ENCODE measurements around the gene YIPF7. TPM values are rescaled to one million over a fixed set of nuclear protein-coding genes. Genes with fewer than 3 reads are reported as not detected.

Gene YIPF7
- total and polyA plus RNA-seq, 4 experiments from 2014 or later = not detected

GRCh38 chr4:44660396-44660795 is 9.0 kb upstream of the YIPF7 start:
- Mint-ChIP-seq H3K4me3 (no peak overlapping the region), H3K27me3 (peaks cover 0 to 7% of the 10 kb centered on the region in 2 donors), H3K4me1 (no peaks in the 10 kb centered on the region), H3K9me3 (no peaks in the 10 kb centered on the region), H3K27ac (no peak overlapping the region), H3K36me3 (no peaks in the 10 kb centered on the region)
- intact Hi-C loops (cut with micrococcal nuclease) = no loop called here
- Histone ChIP-seq H3K4me1 (ENCODE audit: insufficient read depth, low read length) (no peaks in the 10 kb centered on the region), H3K36me3 (ENCODE audit: insufficient read depth, low read length) (no peaks in the 10 kb centered on the region), H3K27me3 (ENCODE audit: insufficient read depth, low read length) (no peaks in the 10 kb centered on the region), H3K4me3 (ENCODE audit: low read length in 2 of 2) (no peak overlapping the region), H3K9me3 (ENCODE audit: control insufficient read depth in 1 of 2, low read length in 2 of 2) (no peaks in the 10 kb centered on the region), H3K27ac (ENCODE audit: low read depth, low read length) (no peak overlapping the region)
- CTCF ChIA-PET (ENCODE audit: partially characterized antibody) = no interaction called here
- POLR2A ChIA-PET (ENCODE audit: partially characterized antibody) = no interaction called here
- DNase-seq = no peak

GRCh38 chr4:44652002-44652401 is 577 bp upstream of the YIPF7 start:
- Histone ChIP-seq H3K9me3 (ENCODE audit: control insufficient read depth in 1 of 2, low read length in 2 of 2) (no peaks in the 10 kb centered on the region), H3K36me3 (ENCODE audit: insufficient read depth, low read length) (no peaks in the 10 kb centered on the region), H3K27ac (ENCODE audit: low read depth, low read length) (no peak overlapping the region), H3K4me1 (ENCODE audit: insufficient read depth, low read length) (no peaks in the 10 kb centered on the region), H3K4me3 (ENCODE audit: low read length in 2 of 2) (no peak overlapping the region), H3K27me3 (ENCODE audit: insufficient read depth, low read length) (no peaks in the 10 kb centered on the region)
- CTCF ChIA-PET (ENCODE audit: partially characterized antibody) = no interaction called here
- Mint-ChIP-seq H3K27ac (no peak overlapping the region), H3K4me1 (no peaks in the 10 kb centered on the region), H3K27me3 (peaks cover 0 to 3% of the 10 kb centered on the region in 2 donors), H3K36me3 (no peaks in the 10 kb centered on the region), H3K9me3 (no peaks in the 10 kb centered on the region), H3K4me3 (no peak overlapping the region)
- intact Hi-C loops (cut with micrococcal nuclease) = no loop called here
- POLR2A ChIA-PET (ENCODE audit: partially characterized antibody) = no interaction called here
- DNase-seq = no peak

GRCh38 chr4:44646151-44646550 is 5.3 kb downstream of the YIPF7 start:
- no peak overlapping the region for H3K4me3 ChIP-seq (ENCODE audit: low read length in 2 of 2)
- H3K9me3 ChIP-seq (ENCODE audit: control insufficient read depth in 1 of 2, low read length in 2 of 2) = no peaks in the 10 kb centered on the region
- peaks cover 0 to 1% of the 10 kb centered on the region in 2 donors for H3K36me3 Mint-ChIP-seq
- H3K9me3 Mint-ChIP-seq = peaks cover 3 to 20% (median 16%) of the 10 kb centered on the region in 8 donors
- no peaks in the 10 kb centered on the region for H3K4me1 ChIP-seq (ENCODE audit: insufficient read depth, low read length)
- no peak overlapping the region for H3K27ac Mint-ChIP-seq
- H3K27ac ChIP-seq (ENCODE audit: low read depth, low read length) = no peak overlapping the region
- intact Hi-C loops (cut with micrococcal nuclease) = no loop called here
- DNase-seq = no peak
- CTCF ChIA-PET (ENCODE audit: partially characterized antibody) = interaction anchor here (1.4 kb wide), 1 partner anchor 16 kb away, joined by 5 read pairs; no protein-coding TSS in a partner anchor
- no peaks in the 10 kb centered on the region for H3K36me3 ChIP-seq (ENCODE audit: insufficient read depth, low read length)
- POLR2A ChIA-PET (ENCODE audit: partially characterized antibody) = no interaction called here
- no peaks in the 10 kb centered on the region for H3K4me1 Mint-ChIP-seq
- no peak overlapping the region for H3K4me3 Mint-ChIP-seq
- H3K27me3 ChIP-seq (ENCODE audit: insufficient read depth, low read length) = no peaks in the 10 kb centered on the region
- H3K27me3 Mint-ChIP-seq = peaks cover 2 to 3% of the 10 kb centered on the region in 2 donors

- no peaks in the 10 kb centered on the region for H3K36me3 ChIP-seq (ENCODE audit: insufficient read depth, low read length)
- ChIA-PET POLR2A (ENCODE audit: partially characterized antibody) (no interaction called here), CTCF (ENCODE audit: partially characterized antibody) (no interaction called here)
- no peak overlapping the region for H3K27ac ChIP-seq (ENCODE audit: low read depth, low read length)
- Mint-ChIP-seq H3K36me3 (no peaks in the 10 kb centered on the region), H3K9me3 (peaks cover 0 to 9% (median 6%) of the 10 kb centered on the region in 8 donors), H3K4me1 (no peaks in the 10 kb centered on the region), H3K27me3 (peaks cover 5 to 10% of the 10 kb centered on the region in 2 donors), H3K4me3 (no peak overlapping the region), H3K27ac (no peak overlapping the region)
- no peaks in the 10 kb centered on the region for H3K4me1 ChIP-seq (ENCODE audit: insufficient read depth, low read length)
- no peak for DNase-seq
- no peaks in the 10 kb centered on the region for H3K27me3 ChIP-seq (ENCODE audit: insufficient read depth, low read length)
- intact Hi-C loops (cut with micrococcal nuclease) = no loop called here
- no peak overlapping the region for H3K4me3 ChIP-seq (ENCODE audit: low read length in 2 of 2)
- no peaks in the 10 kb centered on the region for H3K9me3 ChIP-seq (ENCODE audit: control insufficient read depth in 1 of 2, low read length in 2 of 2)
These were observed 13.3 kb downstream of the YIPF7 start for GRCh38 chr4:44638091-44638490.

GRCh38 chr4:44632733-44633132 is 18.7 kb downstream of the YIPF7 start:
- peaks cover 3 to 6% of the 10 kb centered on the region in 2 donors for H3K27me3 Mint-ChIP-seq
- Histone ChIP-seq H3K9me3 (ENCODE audit: control insufficient read depth in 1 of 2, low read length in 2 of 2) (no peaks in the 10 kb centered on the region), H3K4me1 (ENCODE audit: insufficient read depth, low read length) (no peaks in the 10 kb centered on the region), H3K27ac (ENCODE audit: low read depth, low read length) (no peak overlapping the region), H3K36me3 (ENCODE audit: insufficient read depth, low read length) (no peaks in the 10 kb centered on the region), H3K4me3 (ENCODE audit: low read length in 2 of 2) (no peak overlapping the region), H3K27me3 (ENCODE audit: insufficient read depth, low read length) (no peaks in the 10 kb centered on the region)
- H3K36me3 Mint-ChIP-seq = no peaks in the 10 kb centered on the region
- H3K9me3 Mint-ChIP-seq = no peaks in the 10 kb centered on the region
- CTCF ChIA-PET (ENCODE audit: partially characterized antibody) = interaction anchor here (1.0 to 1.8 kb wide), 2 partner anchors 9 to 12 kb away, joined by 3 to 4 read pairs; no protein-coding TSS in a partner anchor
- POLR2A ChIA-PET (ENCODE audit: partially characterized antibody) = no interaction called here
- H3K27ac Mint-ChIP-seq = no peak overlapping the region
- DNase-seq = no peak
- H3K4me3 Mint-ChIP-seq = no peak overlapping the region
- intact Hi-C loops (cut with micrococcal nuclease) = no loop called here
- H3K4me1 Mint-ChIP-seq = peaks cover 0 to 4% (median 2%) of the 10 kb centered on the region in 4 donors

GRCh38 chr4:44632089-44632488 is 19.3 kb downstream of the YIPF7 start:
- H3K27ac Mint-ChIP-seq = no peak overlapping the region
- POLR2A ChIA-PET (ENCODE audit: partially characterized antibody) = no interaction called here
- H3K36me3 Mint-ChIP-seq = no peaks in the 10 kb centered on the region
- H3K4me1 Mint-ChIP-seq = peaks cover 0 to 4% (median 2%) of the 10 kb centered on the region in 4 donors
- no peaks in the 10 kb centered on the region for H3K9me3 Mint-ChIP-seq
- intact Hi-C loops (cut with micrococcal nuclease) = no loop called here
- no peak overlapping the region for H3K27ac ChIP-seq (ENCODE audit: low read depth, low read length)
- H3K4me3 ChIP-seq (ENCODE audit: low read length in 2 of 2) = no peak overlapping the region
- no peaks in the 10 kb centered on the region for H3K9me3 ChIP-seq (ENCODE audit: control insufficient read depth in 1 of 2, low read length in 2 of 2)
- DNase-seq = no peak
- CTCF ChIA-PET (ENCODE audit: partially characterized antibody) = interaction anchor here (1.0 to 1.8 kb wide), 2 partner anchors 8 to 12 kb away, joined by 3 to 4 read pairs; no protein-coding TSS in a partner anchor
- no peaks in the 10 kb centered on the region for H3K27me3 ChIP-seq (ENCODE audit: insufficient read depth, low read length)
- H3K4me3 Mint-ChIP-seq = no peak overlapping the region
- H3K36me3 ChIP-seq (ENCODE audit: insufficient read depth, low read length) = no peaks in the 10 kb centered on the region
- H3K27me3 Mint-ChIP-seq = peaks cover 3 to 6% of the 10 kb centered on the region in 2 donors
- no peaks in the 10 kb centered on the region for H3K4me1 ChIP-seq (ENCODE audit: insufficient read depth, low read length)

- no peaks in the 10 kb centered on the region for H3K9me3 ChIP-seq (ENCODE audit: control insufficient read depth in 1 of 2, low read length in 2 of 2)
- Mint-ChIP-seq H3K27me3 (peaks cover 3% of the 10 kb centered on the region in 2 donors), H3K4me3 (no peak overlapping the region), H3K4me1 (peaks cover 0 to 4% (median 2%) of the 10 kb centered on the region in 4 donors), H3K36me3 (no peaks in the 10 kb centered on the region), H3K27ac (no peak overlapping the region), H3K9me3 (no peaks in the 10 kb centered on the region)
- ChIA-PET POLR2A (ENCODE audit: partially characterized antibody) (no interaction called here), CTCF (ENCODE audit: partially characterized antibody) (interaction anchor here (0.9 to 1.4 kb wide), 3 partner anchors 9 to 48 kb away, joined by 3 to 7 read pairs (median 5); partner anchors contain the start of gene GUF1)
- H3K27ac ChIP-seq (ENCODE audit: low read depth, low read length) = no peak overlapping the region
- H3K36me3 ChIP-seq (ENCODE audit: insufficient read depth, low read length) = no peaks in the 10 kb centered on the region
- H3K4me3 ChIP-seq (ENCODE audit: low read length in 2 of 2) = no peak overlapping the region
- intact Hi-C loops (cut with micrococcal nuclease) = no loop called here
- no peaks in the 10 kb centered on the region for H3K4me1 ChIP-seq (ENCODE audit: insufficient read depth, low read length)
- H3K27me3 ChIP-seq (ENCODE audit: insufficient read depth, low read length) = no peaks in the 10 kb centered on the region
- peak; percentile 34 to 46 (median 41) for DNase-seq
These were observed 22.1 kb downstream of the YIPF7 start for GRCh38 chr4:44629280-44629866.
